Left ventricle myocardium inferior (tissue), 1 donor: ENCODE data around the gene MSANTD3. TPM values are rescaled to one million over a fixed set of nuclear protein-coding genes. Genes with fewer than 3 reads are reported as not detected.
A peak's percentile ranks its signal among the peaks of the same experiment; 100 is the strongest.

Source experiments
- DNase-seq: peaks from one replicate; pipeline ENCODE4 v3.0.0-alpha.2; 2020
- H3K27ac ChIP-seq: fragments of 200-600 bp; replicated peaks from 2 replicates; pipeline ENCODE4 v1.8.0; 2021
- H3K27me3 ChIP-seq: fragments of 200-600 bp; 2 replicates; pipeline ENCODE4 v1.8.0; 2021; ENCODE audit warnings: low read depth
- H3K36me3 ChIP-seq: fragments of 200-600 bp; 2 replicates; pipeline ENCODE4 v1.8.0; 2021
- H3K4me1 ChIP-seq: fragments of 200-600 bp; 2 replicates; pipeline ENCODE4 v1.8.0; 2021
- H3K4me3 ChIP-seq: fragments of 200-600 bp; 2 replicates; pipeline ENCODE4 v1.8.0; 2021; ENCODE audit warnings: mild to moderate bottlenecking, moderate library complexity
- H3K9me3 ChIP-seq: fragments of 200-600 bp; replicated peaks from 2 replicates; pipeline ENCODE4 v1.8.0; 2021
- CTCF ChIP-seq: fragments of 200-600 bp; IDR thresholded peaks from 2 replicates; pipeline ENCODE4 v1.8.0; 2021; ENCODE audit warnings: antibody characterized with exemption, mild to moderate bottlenecking, borderline replicate concordance
- intact Hi-C: fragments of 100-400 bp; cut with micrococcal nuclease; formaldehyde crosslinking; loops from one replicate; pipeline ENCODE4 v1.11.0; 2022
- total RNA-seq: library from RNA; stranded (reverse); fragmentation: NEBNext Ultra II Directional; extraction: Animal tissue kit (Norgen Biotek cat#: 25700); gene quantifications from one replicate; pipeline ENCODE4 v1.2.1, GENCODE V29; 2021
- donor health status: DM: no; HTN: yes; CAD: no; lungs with severe emphysema.

The MSANTD3 gene
- total RNA-seq, 1 donor from 2014 or later: 19.8 TPM

- H3K4me1 ChIP-seq: peaks cover 12% of the 10 kb centered on the region
- no peak overlapping the region for H3K4me3 ChIP-seq
- intact Hi-C loops: no loop called here
- H3K36me3 ChIP-seq: no peaks in the 10 kb centered on the region
- no peak for DNase-seq
- no peak for TF ChIP-seq CTCF
- no peaks in the 10 kb centered on the region for H3K9me3 ChIP-seq
- no peak overlapping the region for H3K27ac ChIP-seq
- H3K27me3 ChIP-seq: no peaks in the 10 kb centered on the region
Observed at GRCh38 chr9:100465274-100465673, 38.3 kb downstream of the MSANTD3 start.

- Histone ChIP-seq H3K36me3 (no peaks in the 10 kb centered on the region), H3K27ac (peak overlapping the region; percentile 63), H3K4me1 (peaks cover 12% of the 10 kb centered on the region), H3K27me3 (no peaks in the 10 kb centered on the region), H3K4me3 (no peak overlapping the region), H3K9me3 (no peaks in the 10 kb centered on the region)
- intact Hi-C loops: no loop called here
- no peak for DNase-seq
- no peak for TF ChIP-seq CTCF
Observed at GRCh38 chr9:100465761-100466160, 38.8 kb downstream of the MSANTD3 start.

GRCh38 chr9:100466171-100466828, 39.4 kb downstream of the MSANTD3 start:
- Histone ChIP-seq H3K27me3 (no peaks in the 10 kb centered on the region), H3K4me3 (no peak overlapping the region), H3K27ac (peak overlapping the region; percentile 63), H3K9me3 (no peaks in the 10 kb centered on the region), H3K4me1 (peaks cover 12% of the 10 kb centered on the region), H3K36me3 (no peaks in the 10 kb centered on the region)
- DNase-seq: no peak
- intact Hi-C loops: no loop called here
- no peak for TF ChIP-seq CTCF

GRCh38 chr9:100466829-100467221, 39.9 kb downstream of the MSANTD3 start:
- Histone ChIP-seq H3K9me3 (no peaks in the 10 kb centered on the region), H3K27ac (peak overlapping the region; percentile 63), H3K36me3 (no peaks in the 10 kb centered on the region), H3K4me3 (no peak overlapping the region), H3K27me3 (no peaks in the 10 kb centered on the region), H3K4me1 (peaks cover 12% of the 10 kb centered on the region)
- no peak for DNase-seq
- TF ChIP-seq CTCF: no peak
- intact Hi-C loops: no loop called here

- no peak for TF ChIP-seq CTCF
- no peaks in the 10 kb centered on the region for H3K27me3 ChIP-seq
- H3K4me1 ChIP-seq: peaks cover 16% of the 10 kb centered on the region
- no peaks in the 10 kb centered on the region for H3K9me3 ChIP-seq
- intact Hi-C loops: no loop called here
- H3K27ac ChIP-seq: no peak overlapping the region
- no peak for DNase-seq
- no peaks in the 10 kb centered on the region for H3K36me3 ChIP-seq
- no peak overlapping the region for H3K4me3 ChIP-seq
Observed at GRCh38 chr9:100468041-100468440, 41.1 kb downstream of the MSANTD3 start.

GRCh38 chr9:100472268-100472667, 45.3 kb downstream of the MSANTD3 start:
- Histone ChIP-seq H3K4me1 (peaks cover 15% of the 10 kb centered on the region), H3K36me3 (no peaks in the 10 kb centered on the region), H3K4me3 (peak overlapping the region; percentile 75), H3K9me3 (no peaks in the 10 kb centered on the region), H3K27me3 (peaks cover 11% of the 10 kb centered on the region), H3K27ac (no peak overlapping the region)
- intact Hi-C loops: no loop called here
- DNase-seq: no peak
- no peak for TF ChIP-seq CTCF
